ENCODE measurements around the gene SLC16A4.
"Not testable (repeated sequence)": the region's sequence is repeated elsewhere in the genome, so short reads cannot be mapped to it uniquely, and the experiment has no call there.

SLC16A4 gene

GRCh38 chr1:110407260-110408210 is 16.7 kb upstream of the SLC16A4 start, which contains the start of gene LAMTOR5:
LAMTOR5 (minus strand) TSS chr1:110407694; CDS start chr1:110407620, 74 bp downstream.
- peak; percentile 42 for DNase-seq

- not testable (repeated sequence) for DNase-seq
Measured at GRCh38 chr1:110406407-110406806, 15.6 kb upstream of the SLC16A4 start.

- DNase-seq = no peak
Measured at GRCh38 chr1:110404401-110404800, 13.6 kb upstream of the SLC16A4 start.

GRCh38 chr1:110403805-110404204 is 13.0 kb upstream of the SLC16A4 start:
- no peak for DNase-seq

- not testable (repeated sequence) for DNase-seq
Measured at GRCh38 chr1:110396259-110396958, 5.6 kb upstream of the SLC16A4 start.

GRCh38 chr1:110394493-110394820 is 3.6 kb upstream of the SLC16A4 start:
- DNase-seq = no peak

GRCh38 chr1:110393691-110394492 is 3.1 kb upstream of the SLC16A4 start:
- no peak for DNase-seq

- no peak for DNase-seq
Measured at GRCh38 chr1:110393286-110393685, 2.5 kb upstream of the SLC16A4 start.

GRCh38 chr1:110390096-110390495 is 730 bp downstream of the SLC16A4 start:
- DNase-seq = no peak

- no peak for DNase-seq
Measured at GRCh38 chr1:110387048-110387754, 3.6 kb downstream of the SLC16A4 start.

- DNase-seq = no peak
Measured at GRCh38 chr1:110385369-110385768, 5.5 kb downstream of the SLC16A4 start.

GRCh38 chr1:110384581-110385321 is 6.1 kb downstream of the SLC16A4 start:
- DNase-seq = no peak

- DNase-seq = no peak
Measured at GRCh38 chr1:110383251-110383990, 7.4 kb downstream of the SLC16A4 start.

GRCh38 chr1:110380672-110381283 is 10.0 kb downstream of the SLC16A4 start:
- DNase-seq = no peak

GRCh38 chr1:110375490-110375889 is 15.3 kb downstream of the SLC16A4 start:
- no peak for DNase-seq

- DNase-seq = no peak
Measured at GRCh38 chr1:110370827-110371226, 20.0 kb downstream of the SLC16A4 start.

- no peak for DNase-seq
Measured at GRCh38 chr1:110364221-110364620, 26.6 kb downstream of the SLC16A4 start.

- no peak for DNase-seq
Measured at GRCh38 chr1:110361856-110362255, 29.0 kb downstream of the SLC16A4 start.

GRCh38 chr1:110360431-110360830 is 30.4 kb downstream of the SLC16A4 start:
- DNase-seq = no peak

- DNase-seq = no peak
Measured at GRCh38 chr1:110356379-110356778, 34.4 kb downstream of the SLC16A4 start.

GRCh38 chr1:110355321-110355720 is 35.5 kb downstream of the SLC16A4 start:
- no peak for DNase-seq
